Measurements from ENCODE around the gene YBX1. TPM values are rescaled to one million over a fixed set of nuclear protein-coding genes. Genes with fewer than 3 reads are reported as not detected.

Gene YBX1
- total and polyA plus RNA-seq, 2 of the 13 experiments (the other 11 are each of a cell fraction or from before 2014, with no cell fraction given) = 339 to 628 TPM

DNA sequence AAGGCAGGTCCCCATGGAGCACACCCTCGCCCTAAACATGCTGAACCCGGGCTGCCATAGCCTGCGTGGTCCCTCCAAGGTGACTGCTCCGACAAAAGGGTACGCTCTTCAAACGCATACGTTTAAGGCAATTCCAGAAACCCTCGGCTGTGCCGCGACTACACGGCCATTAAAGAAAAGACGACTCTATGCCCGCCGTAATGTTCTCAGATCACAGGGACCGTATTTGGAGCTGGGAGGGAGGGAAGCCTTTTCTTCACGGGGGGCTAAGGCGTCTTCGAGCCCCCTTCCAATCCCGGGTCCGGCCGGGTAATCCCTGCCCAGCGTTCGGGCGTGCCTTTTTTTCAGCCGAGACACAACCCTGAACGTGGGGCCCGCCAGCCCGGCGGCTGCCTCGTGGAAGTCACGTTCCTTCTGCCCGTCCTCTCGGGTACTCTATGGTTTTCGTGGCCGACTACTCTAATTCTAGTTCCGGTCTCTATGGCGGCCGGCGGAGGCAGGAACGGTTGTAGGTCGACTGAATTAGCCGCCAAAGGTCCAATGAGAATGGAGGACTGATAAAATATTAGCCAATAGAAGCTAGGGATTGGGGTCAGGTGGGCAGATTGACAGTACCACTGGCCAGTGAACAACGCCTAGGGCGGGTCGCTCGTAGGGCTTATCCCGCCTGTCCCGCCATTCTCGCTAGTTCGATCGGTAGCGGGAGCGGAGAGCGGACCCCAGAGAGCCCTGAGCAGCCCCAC lies at the start of gene YBX1 (continued):
- TF ChIP-seq ZBTB42 (CRISPR knock-in tag; IDR thresholded peaks at IDR 0.05) (no peak), ZFP41 (CRISPR knock-in tag; IDR thresholded peaks at IDR 0.05; ENCODE audit: borderline replicate concordance) (0 out of 2 replicates have a peak, but pooled peaks have one; percentile 78), GZF1 (CRISPR knock-in tag; IDR thresholded peaks at IDR 0.05) (no peak), NBN (conservative IDR thresholded peaks at IDR 0.05) (no peak), ZNF703 (CRISPR knock-in tag; IDR thresholded peaks at IDR 0.05; ENCODE audit: borderline replicate concordance) (no peak), KDM3A (CRISPR knock-in tag; IDR thresholded peaks at IDR 0.05; ENCODE audit: low read depth) (no peak), CREM (IDR thresholded peaks at IDR 0.05) (peak; percentile 69; the same call in 1 of the 2 replicates), CREM (CRISPR knock-in tag; IDR thresholded peaks at IDR 0.05) (no peak), JUN (CRISPR knock-in tag; IDR thresholded peaks at IDR 0.05) (no peak), ZKSCAN8 (CRISPR knock-in tag; IDR thresholded peaks at IDR 0.05; ENCODE audit: borderline replicate concordance) (no peak), CBFB (CRISPR knock-in tag; IDR thresholded peaks at IDR 0.05) (no peak), NFE2 (CRISPR knock-in tag; IDR thresholded peaks at IDR 0.05) (no peak), MEF2D (CRISPR knock-in tag; IDR thresholded peaks at IDR 0.05) (0 out of 2 replicates have a peak, but pooled peaks have one; percentile 41), SAFB2 (CRISPR knock-in tag; IDR thresholded peaks at IDR 0.05; ENCODE audit: borderline replicate concordance, low read depth) (peak; percentile 47; the same call in 1 of the 2 replicates), GABPB1 (CRISPR knock-in tag; IDR thresholded peaks at IDR 0.05) (peak; percentile 94)
- TF ChIP-seq, protein P1, sequence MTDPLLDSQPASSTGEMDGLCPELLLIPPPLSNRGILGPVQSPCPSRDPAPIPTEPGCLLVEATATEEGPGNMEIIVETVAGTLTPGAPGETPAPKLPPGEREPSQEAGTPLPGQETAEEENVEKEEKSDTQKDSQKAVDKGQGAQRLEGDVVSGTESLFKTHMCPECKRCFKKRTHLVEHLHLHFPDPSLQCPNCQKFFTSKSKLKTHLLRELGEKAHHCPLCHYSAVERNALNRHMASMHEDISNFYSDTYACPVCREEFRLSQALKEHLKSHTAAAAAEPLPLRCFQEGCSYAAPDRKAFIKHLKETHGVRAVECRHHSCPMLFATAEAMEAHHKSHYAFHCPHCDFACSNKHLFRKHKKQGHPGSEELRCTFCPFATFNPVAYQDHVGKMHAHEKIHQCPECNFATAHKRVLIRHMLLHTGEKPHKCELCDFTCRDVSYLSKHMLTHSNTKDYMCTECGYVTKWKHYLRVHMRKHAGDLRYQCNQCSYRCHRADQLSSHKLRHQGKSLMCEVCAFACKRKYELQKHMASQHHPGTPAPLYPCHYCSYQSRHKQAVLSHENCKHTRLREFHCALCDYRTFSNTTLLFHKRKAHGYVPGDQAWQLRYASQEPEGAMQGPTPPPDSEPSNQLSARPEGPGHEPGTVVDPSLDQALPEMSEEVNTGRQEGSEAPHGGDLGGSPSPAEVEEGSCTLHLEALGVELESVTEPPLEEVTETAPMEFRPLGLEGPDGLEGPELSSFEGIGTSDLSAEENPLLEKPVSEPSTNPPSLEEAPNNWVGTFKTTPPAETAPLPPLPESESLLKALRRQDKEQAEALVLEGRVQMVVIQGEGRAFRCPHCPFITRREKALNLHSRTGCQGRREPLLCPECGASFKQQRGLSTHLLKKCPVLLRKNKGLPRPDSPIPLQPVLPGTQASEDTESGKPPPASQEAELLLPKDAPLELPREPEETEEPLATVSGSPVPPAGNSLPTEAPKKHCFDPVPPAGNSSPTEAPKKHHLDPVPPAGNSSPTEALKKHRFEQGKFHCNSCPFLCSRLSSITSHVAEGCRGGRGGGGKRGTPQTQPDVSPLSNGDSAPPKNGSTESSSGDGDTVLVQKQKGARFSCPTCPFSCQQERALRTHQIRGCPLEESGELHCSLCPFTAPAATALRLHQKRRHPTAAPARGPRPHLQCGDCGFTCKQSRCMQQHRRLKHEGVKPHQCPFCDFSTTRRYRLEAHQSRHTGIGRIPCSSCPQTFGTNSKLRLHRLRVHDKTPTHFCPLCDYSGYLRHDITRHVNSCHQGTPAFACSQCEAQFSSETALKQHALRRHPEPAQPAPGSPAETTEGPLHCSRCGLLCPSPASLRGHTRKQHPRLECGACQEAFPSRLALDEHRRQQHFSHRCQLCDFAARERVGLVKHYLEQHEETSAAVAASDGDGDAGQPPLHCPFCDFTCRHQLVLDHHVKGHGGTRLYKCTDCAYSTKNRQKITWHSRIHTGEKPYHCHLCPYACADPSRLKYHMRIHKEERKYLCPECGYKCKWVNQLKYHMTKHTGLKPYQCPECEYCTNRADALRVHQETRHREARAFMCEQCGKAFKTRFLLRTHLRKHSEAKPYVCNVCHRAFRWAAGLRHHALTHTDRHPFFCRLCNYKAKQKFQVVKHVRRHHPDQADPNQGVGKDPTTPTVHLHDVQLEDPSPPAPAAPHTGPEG (CRISPR knock-in tag; IDR thresholded peaks at IDR 0.05) = peak; percentile 98
- TF ChIP-seq, protein P2, sequence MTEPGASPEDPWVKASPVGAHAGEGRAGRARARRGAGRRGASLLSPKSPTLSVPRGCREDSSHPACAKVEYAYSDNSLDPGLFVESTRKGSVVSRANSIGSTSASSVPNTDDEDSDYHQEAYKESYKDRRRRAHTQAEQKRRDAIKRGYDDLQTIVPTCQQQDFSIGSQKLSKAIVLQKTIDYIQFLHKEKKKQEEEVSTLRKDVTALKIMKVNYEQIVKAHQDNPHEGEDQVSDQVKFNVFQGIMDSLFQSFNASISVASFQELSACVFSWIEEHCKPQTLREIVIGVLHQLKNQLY (CRISPR knock-in tag; IDR thresholded peaks at IDR 0.05) = no peak; the same call in 1 of the 2 replicates
- TF ChIP-seq, protein P3, sequence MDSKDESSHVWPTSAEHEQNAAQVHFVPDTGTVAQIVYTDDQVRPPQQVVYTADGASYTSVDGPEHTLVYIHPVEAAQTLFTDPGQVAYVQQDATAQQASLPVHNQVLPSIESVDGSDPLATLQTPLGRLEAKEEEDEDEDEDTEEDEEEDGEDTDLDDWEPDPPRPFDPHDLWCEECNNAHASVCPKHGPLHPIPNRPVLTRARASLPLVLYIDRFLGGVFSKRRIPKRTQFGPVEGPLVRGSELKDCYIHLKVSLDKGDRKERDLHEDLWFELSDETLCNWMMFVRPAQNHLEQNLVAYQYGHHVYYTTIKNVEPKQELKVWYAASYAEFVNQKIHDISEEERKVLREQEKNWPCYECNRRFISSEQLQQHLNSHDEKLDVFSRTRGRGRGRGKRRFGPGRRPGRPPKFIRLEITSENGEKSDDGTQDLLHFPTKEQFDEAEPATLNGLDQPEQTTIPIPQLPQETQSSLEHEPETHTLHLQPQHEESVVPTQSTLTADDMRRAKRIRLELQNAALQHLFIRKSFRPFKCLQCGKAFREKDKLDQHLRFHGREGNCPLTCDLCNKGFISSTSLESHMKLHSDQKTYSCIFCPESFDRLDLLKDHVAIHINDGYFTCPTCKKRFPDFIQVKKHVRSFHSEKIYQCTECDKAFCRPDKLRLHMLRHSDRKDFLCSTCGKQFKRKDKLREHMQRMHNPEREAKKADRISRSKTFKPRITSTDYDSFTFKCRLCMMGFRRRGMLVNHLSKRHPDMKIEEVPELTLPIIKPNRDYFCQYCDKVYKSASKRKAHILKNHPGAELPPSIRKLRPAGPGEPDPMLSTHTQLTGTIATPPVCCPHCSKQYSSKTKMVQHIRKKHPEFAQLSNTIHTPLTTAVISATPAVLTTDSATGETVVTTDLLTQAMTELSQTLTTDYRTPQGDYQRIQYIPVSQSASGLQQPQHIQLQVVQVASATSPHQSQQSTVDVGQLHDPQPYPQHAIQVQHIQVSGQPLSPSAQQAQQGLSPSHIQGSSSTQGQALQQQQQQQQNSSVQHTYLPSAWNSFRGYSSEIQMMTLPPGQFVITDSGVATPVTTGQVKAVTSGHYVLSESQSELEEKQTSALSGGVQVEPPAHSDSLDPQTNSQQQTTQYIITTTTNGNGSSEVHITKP (CRISPR knock-in tag; IDR thresholded peaks at IDR 0.05; ENCODE audit: low read depth) = no peak

All from HepG2 (cell line).